GM12872 (cell line): ENCODE measurements around the gene WDR64.

Experiments used
- TF ChIP-seq, protein P1 (sequence below): IDR thresholded peaks from 3 replicates; pipeline ENCODE4 v1.5.1; 2011; ENCODE audit warnings: low read depth, mild to moderate bottlenecking, low read length, moderate library complexity; ENCODE audit not compliant: insufficient read depth

Gene WDR64

DNA sequence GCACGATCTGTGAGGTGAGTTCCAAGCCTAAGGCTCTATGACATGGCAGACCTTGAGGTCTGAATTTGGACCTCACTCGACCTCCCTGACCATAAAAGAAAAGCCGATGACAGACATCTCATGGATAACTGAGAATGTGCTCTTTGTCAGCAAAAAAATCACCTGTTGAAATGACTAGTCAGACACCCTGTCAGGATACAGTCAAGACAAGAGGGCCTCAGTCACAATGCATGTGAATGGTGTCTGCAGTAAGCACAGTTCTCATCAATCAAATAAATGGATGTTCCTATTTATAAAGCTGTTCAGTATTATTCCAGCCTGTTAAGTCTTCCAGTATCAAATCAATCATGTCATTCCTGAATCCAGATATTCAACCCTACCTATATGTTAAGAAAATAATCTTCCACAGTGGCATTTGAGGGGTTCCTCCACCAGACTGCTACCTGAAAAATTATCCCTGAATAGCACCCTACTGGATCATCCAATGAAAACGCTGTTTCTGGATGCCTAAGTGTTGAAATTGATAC, 167.3 kb downstream of the WDR64 start:
- TF ChIP-seq, protein P1, sequence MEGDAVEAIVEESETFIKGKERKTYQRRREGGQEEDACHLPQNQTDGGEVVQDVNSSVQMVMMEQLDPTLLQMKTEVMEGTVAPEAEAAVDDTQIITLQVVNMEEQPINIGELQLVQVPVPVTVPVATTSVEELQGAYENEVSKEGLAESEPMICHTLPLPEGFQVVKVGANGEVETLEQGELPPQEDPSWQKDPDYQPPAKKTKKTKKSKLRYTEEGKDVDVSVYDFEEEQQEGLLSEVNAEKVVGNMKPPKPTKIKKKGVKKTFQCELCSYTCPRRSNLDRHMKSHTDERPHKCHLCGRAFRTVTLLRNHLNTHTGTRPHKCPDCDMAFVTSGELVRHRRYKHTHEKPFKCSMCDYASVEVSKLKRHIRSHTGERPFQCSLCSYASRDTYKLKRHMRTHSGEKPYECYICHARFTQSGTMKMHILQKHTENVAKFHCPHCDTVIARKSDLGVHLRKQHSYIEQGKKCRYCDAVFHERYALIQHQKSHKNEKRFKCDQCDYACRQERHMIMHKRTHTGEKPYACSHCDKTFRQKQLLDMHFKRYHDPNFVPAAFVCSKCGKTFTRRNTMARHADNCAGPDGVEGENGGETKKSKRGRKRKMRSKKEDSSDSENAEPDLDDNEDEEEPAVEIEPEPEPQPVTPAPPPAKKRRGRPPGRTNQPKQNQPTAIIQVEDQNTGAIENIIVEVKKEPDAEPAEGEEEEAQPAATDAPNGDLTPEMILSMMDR, result no peak

DNA sequence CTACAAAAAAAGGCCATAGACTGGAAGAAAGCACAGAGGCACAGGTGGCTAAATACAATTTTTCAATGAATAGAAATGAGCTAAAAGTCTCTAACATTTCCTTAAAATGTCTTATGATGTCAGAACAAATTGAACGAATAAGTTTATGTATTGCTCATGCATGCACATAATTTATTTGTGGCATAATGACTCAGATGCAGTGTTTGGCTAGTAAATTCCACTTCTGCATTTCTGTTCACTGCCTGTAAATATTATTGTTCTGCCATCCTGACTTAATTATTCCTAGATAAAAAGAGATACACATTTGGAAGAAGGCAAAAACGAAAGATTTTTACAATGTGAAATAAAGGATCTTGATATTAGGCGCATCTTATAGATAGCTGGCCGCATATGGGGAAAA, 169.3 kb downstream of the WDR64 start:
- TF ChIP-seq, protein P1, result no peak

DNA sequence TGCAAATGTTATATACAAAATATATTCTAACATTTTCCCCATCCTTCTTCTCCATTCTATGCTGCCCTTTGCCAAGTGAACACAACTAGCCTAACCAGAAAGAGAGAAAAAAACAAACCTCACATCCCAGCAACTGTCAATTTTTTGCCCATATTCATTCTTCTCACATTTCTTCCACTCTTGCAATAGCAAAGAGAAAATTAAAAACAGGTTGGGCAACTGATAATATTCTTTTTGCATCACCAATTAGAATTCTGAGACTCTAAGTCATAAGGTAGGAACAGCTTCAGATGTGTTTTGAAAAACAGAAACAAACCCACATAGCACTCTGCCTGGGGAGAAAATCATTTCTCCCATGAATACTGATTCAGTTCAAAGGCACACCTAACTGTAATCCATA, 170.8 kb downstream of the WDR64 start:
- TF ChIP-seq, protein P1, result no peak

DNA sequence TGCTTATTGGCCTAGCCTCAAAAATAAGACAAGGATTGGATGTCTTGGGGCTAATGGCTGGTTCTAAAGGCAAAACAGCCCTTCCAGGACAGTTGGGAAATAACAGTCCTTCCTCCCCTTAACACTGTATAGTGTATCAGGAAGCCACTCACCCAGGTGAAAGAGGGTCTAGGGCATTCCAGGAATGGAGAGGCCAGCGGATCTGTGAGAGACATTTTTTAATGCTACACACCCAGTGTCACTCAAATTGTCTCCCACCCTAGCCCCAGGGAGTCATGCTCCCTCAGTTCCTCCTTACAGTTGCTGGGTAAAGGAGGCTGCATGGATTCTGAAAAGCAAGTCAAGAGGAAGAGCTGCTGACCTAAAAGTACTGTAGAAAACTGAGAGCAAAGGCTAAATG, 171.8 kb downstream of the WDR64 start:
- TF ChIP-seq, protein P1, result no peak

DNA sequence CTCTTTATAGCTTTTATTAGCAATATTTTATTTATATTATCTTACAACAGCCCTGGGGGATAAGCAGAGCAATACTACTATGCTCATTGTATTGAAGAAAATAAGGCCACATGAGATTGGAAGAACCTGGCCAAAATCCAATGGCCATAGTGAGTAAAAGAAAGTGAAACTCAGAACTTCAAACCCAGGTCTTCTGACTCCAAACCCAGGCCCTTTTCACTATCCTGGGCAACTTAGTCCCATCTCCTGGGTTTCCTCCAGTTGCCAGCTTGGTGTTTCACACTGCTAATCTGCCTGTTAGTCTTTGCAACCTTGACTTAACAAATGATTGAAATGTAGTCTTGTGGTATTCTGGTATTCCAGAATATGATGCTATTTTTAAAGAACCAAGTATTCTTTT, 173.5 kb downstream of the WDR64 start:
- TF ChIP-seq, protein P1, result no peak

DNA sequence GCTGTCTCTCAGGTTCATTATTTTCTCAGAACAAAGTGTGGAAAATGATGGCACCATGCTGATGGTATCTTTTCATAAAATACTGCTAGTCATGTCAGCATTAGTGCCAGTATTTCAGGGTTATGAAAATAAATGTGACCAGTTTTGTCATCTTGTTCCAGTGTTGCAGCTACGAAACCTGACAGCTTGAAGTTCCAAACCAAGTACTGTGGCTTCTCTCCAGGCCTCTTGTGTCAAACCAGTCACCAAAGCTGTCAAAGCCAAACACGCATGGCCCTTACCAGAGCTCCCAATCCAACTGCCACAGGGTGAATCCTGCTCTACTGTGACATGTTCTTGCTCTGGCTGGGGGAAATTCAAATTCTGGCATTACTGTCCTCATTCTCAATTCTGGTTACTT, 175.2 kb downstream of the WDR64 start:
- TF ChIP-seq, protein P1, result no peak

DNA sequence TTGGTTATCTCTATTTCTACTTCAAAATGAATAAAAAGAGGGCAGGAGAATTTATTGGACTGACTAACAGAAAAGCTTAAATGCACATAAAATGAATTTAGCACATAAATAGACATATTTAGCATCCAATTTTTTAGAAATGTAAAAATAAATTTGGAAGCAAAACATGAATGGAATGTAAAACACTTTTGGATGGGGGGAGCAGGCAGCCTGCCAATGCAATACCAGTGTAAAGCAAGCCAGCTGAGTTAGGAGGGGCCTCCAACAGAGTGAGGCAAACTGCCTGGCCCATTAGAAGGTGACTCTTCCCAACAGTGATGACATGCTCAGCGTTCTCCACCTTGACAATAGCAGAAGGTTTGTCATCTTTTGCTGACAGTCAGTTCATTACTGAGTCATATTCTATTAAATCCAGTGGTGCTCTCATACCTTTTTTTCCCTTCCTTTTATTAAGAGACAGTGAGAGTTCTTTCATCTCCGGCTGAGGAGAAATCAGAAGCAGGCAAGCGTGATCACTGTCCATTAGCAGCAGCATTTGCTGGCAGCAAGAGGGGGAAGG, 176.5 kb downstream of the WDR64 start:
- TF ChIP-seq, protein P1, result no peak
